HG02798 (cell line): ENCODE data around the gene MYH13.

Experiments used
- ATAC-seq: cut with Tn5 transposase; IDR thresholded peaks from one replicate; pipeline ENCODE4 v1.9.1; 2021; ENCODE audit warnings: mild to moderate bottlenecking; ENCODE audit not compliant: unreplicated experiment, poor library complexity

MYH13 gene

GRCh38 chr17:10349403-10349802 is 23.4 kb downstream of the MYH13 start:
- ATAC-seq = no peak

- ATAC-seq = no peak
Observed at GRCh38 chr17:10344816-10345215, 28.0 kb downstream of the MYH13 start.

GRCh38 chr17:10339051-10339450 is 33.8 kb downstream of the MYH13 start:
- ATAC-seq = no peak

GRCh38 chr17:10337976-10338375 is 34.8 kb downstream of the MYH13 start:
- no peak for ATAC-seq

GRCh38 chr17:10337136-10337535 is 35.7 kb downstream of the MYH13 start:
- ATAC-seq = no peak

GRCh38 chr17:10336393-10336792 is 36.4 kb downstream of the MYH13 start:
- ATAC-seq = no peak

GRCh38 chr17:10332515-10332914 is 40.3 kb downstream of the MYH13 start:
- ATAC-seq = no peak

GRCh38 chr17:10328971-10329923 is 43.6 kb downstream of the MYH13 start:
- no peak for ATAC-seq

GRCh38 chr17:10328206-10328605 is 44.6 kb downstream of the MYH13 start:
- ATAC-seq = no peak

- peak; percentile 69 for ATAC-seq
Observed at GRCh38 chr17:10327640-10328039, 45.2 kb downstream of the MYH13 start.

- no peak for ATAC-seq
Observed at GRCh38 chr17:10325031-10325695, 47.6 kb downstream of the MYH13 start.

- ATAC-seq = no peak
Observed at GRCh38 chr17:10323812-10324610, 48.8 kb downstream of the MYH13 start.

GRCh38 chr17:10318535-10318934 is 54.3 kb downstream of the MYH13 start:
- no peak for ATAC-seq

- ATAC-seq = no peak
Observed at GRCh38 chr17:10317543-10317834, 55.3 kb downstream of the MYH13 start.

GRCh38 chr17:10316801-10317542 is 55.8 kb downstream of the MYH13 start:
- ATAC-seq = peak; percentile 66

- ATAC-seq = no peak
Observed at GRCh38 chr17:10314329-10314728, 58.5 kb downstream of the MYH13 start.

GRCh38 chr17:10313037-10313672 is 59.7 kb downstream of the MYH13 start:
- ATAC-seq = no peak

GRCh38 chr17:10311131-10311530 is 61.7 kb downstream of the MYH13 start:
- ATAC-seq = no peak

GRCh38 chr17:10309003-10309974 is 63.5 kb downstream of the MYH13 start:
- ATAC-seq = no peak
